Activated CD8-positive, alpha-beta memory T cell treated with anti-CD3 and anti-CD28 coated beads, Interleukin-2, amount 10 ng/mL, durations not matched to agents 7 days and 5 days (primary cell): ENCODE measurements around the gene SLN. TPM values are rescaled to one million over a fixed set of nuclear protein-coding genes. Genes with fewer than 3 reads are reported as not detected.

Experiments
- ATAC-seq: fragments of 150-1000 bp; cut with Tn5 transposase; one replicate; pipeline ENCODE4 v1.10.0; 2021; ENCODE audit warnings: moderate library complexity
- CTCF ChIA-PET: fragments of 350-600 bp; sonication (Branson Sonifier 250); formaldehyde crosslinking; loops from one replicate; lab custom pipeline; 2021; ENCODE audit warnings: antibody characterized with exemption; lab: Charles Lee
- DNase-seq: peaks from one replicate; pipeline ENCODE4 v3.0.0-alpha.2; 2020
- H3K27ac Mint-ChIP-seq: one replicate; pipeline ENCODE4 v1.8.0; 2021; ENCODE audit warnings: mild to moderate bottlenecking, mixed read lengths
- H3K27me3 Mint-ChIP-seq: one replicate; pipeline ENCODE4 v1.8.0; 2021; ENCODE audit warnings: mixed read lengths
- H3K36me3 Mint-ChIP-seq: one replicate; pipeline ENCODE4 v1.8.0; 2021; ENCODE audit warnings: mild to moderate bottlenecking, mixed read lengths
- H3K4me1 Mint-ChIP-seq: one replicate; pipeline ENCODE4 v1.8.0; 2021; ENCODE audit warnings: mixed read lengths
- H3K4me3 Mint-ChIP-seq: one replicate; pipeline ENCODE4 v1.8.0; 2021; ENCODE audit warnings: mild to moderate bottlenecking, moderate library complexity, mixed read lengths
- H3K9me3 Mint-ChIP-seq: one replicate; pipeline ENCODE4 v1.8.0; 2022; ENCODE audit warnings: low read depth, mixed read lengths
- total RNA-seq, 2 experiments: library from RNA; stranded (reverse); gene quantifications; one replicate each; pipeline ENCODE4 v1.2.3, GENCODE V29; 2021

The SLN gene
- total RNA-seq, 2 experiments from 2014 or later = not detected

DNA sequence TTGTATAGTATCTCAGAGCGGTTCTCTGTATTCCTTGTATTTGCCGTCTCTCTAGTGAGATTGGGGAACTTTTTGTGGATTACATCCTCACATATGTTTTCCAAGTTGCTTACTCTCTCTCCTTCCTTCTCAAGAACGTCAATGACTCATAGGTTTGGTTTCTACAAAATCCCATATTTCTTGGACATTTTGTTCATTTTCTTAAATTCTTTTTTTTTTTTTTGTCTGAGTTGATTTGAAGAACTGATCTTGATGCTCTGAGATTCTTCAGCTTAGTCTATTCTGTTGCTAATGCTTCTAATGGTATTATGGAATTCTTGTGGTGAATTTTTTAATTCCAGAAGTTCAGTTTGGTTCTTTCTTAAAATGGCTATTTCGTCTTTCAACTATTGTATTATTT is 28.4 kb upstream of the SLN start:
- Mint-ChIP-seq H3K27ac (no peak overlapping the region), H3K9me3 (no peaks in the 10 kb centered on the region), H3K36me3 (no peaks in the 10 kb centered on the region), H3K27me3 (peaks cover 47% of the 10 kb centered on the region), H3K4me1 (no peaks in the 10 kb centered on the region), H3K4me3 (no peak overlapping the region)
- CTCF ChIA-PET = interaction anchor here (0.6 to 2.8 kb wide), 9 partner anchors 16 to 469 kb away, joined by 3 to 14 read pairs (median 3); partner anchors contain the start of gene ALKBH8
- DNase-seq (no peak), ATAC-seq (no peak)

DNA sequence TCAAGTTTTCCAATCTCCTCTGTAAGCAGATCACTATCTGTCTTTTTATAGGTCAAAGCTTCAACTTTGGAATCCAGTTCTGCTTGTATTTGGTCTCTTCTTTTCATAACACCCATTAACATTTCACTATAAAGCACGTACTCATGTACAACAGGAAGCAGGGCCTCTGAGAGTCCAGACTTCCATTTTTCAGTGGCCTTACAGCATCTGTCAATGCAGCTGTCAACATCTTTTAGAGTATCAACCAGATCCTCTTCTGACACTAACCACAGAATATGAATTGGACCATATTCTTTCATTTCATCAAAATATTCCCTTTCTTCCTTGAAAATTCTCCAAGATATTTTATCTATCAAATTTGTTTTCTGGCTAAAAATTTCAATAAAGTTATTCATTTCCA is 24.7 kb upstream of the SLN start:
- H3K36me3 Mint-ChIP-seq = no peaks in the 10 kb centered on the region

GRCh38 chr11:107733518-107733917 is 21.7 kb upstream of the SLN start:
- ATAC-seq (no peak), DNase-seq (no peak)
- Mint-ChIP-seq H3K4me3 (no peak overlapping the region), H3K36me3 (no peaks in the 10 kb centered on the region), H3K4me1 (no peaks in the 10 kb centered on the region), H3K9me3 (no peaks in the 10 kb centered on the region), H3K27me3 (peaks cover 44% of the 10 kb centered on the region), H3K27ac (no peak overlapping the region)
- CTCF ChIA-PET = no interaction called here

More for the DNA sequence above, 24.7 kb upstream of the SLN start:
- DNase-seq (no peak), ATAC-seq (no peak)
- Mint-ChIP-seq H3K27me3 (peaks cover 59% of the 10 kb centered on the region), H3K4me3 (no peak overlapping the region), H3K27ac (no peak overlapping the region), H3K4me1 (no peaks in the 10 kb centered on the region), H3K9me3 (no peaks in the 10 kb centered on the region)
- CTCF ChIA-PET = no interaction called here

- no peaks in the 10 kb centered on the region for H3K4me1 Mint-ChIP-seq
- no peak for ATAC-seq
- peaks cover 43% of the 10 kb centered on the region for H3K27me3 Mint-ChIP-seq
- H3K9me3 Mint-ChIP-seq = no peaks in the 10 kb centered on the region
- CTCF ChIA-PET = interaction anchor here (1.2 kb wide), 1 partner anchor 9 kb away, joined by 3 read pairs; no protein-coding TSS in a partner anchor
- no peak for DNase-seq
- H3K27ac Mint-ChIP-seq = no peak overlapping the region
- no peaks in the 10 kb centered on the region for H3K36me3 Mint-ChIP-seq
- H3K4me3 Mint-ChIP-seq = no peak overlapping the region
Measured at GRCh38 chr11:107732689-107733051, 20.8 kb upstream of the SLN start.

- CTCF ChIA-PET = interaction anchor here (1.2 kb wide), 1 partner anchor 9 kb away, joined by 3 read pairs; no protein-coding TSS in a partner anchor
- DNase-seq = no peak
- Mint-ChIP-seq H3K9me3 (no peaks in the 10 kb centered on the region), H3K27ac (no peak overlapping the region), H3K4me3 (no peak overlapping the region), H3K36me3 (no peaks in the 10 kb centered on the region), H3K27me3 (peaks cover 47% of the 10 kb centered on the region), H3K4me1 (no peaks in the 10 kb centered on the region)
- ATAC-seq = no peak
Measured at GRCh38 chr11:107731941-107732688, 20.3 kb upstream of the SLN start.

- Mint-ChIP-seq H3K27ac (no peak overlapping the region), H3K4me1 (no peaks in the 10 kb centered on the region), H3K9me3 (no peaks in the 10 kb centered on the region), H3K27me3 (peaks cover 27% of the 10 kb centered on the region), H3K4me3 (no peak overlapping the region), H3K36me3 (no peaks in the 10 kb centered on the region)
- CTCF ChIA-PET = no interaction called here
- DNase-seq = no peak
- no peak for ATAC-seq
Measured at GRCh38 chr11:107722662-107723061, 10.8 kb upstream of the SLN start.

GRCh38 chr11:107721207-107721606 is 9.4 kb upstream of the SLN start:
- DNase-seq (no peak), ATAC-seq (no peak)
- no peak overlapping the region for H3K27ac Mint-ChIP-seq
- no peaks in the 10 kb centered on the region for H3K36me3 Mint-ChIP-seq
- no peaks in the 10 kb centered on the region for H3K4me1 Mint-ChIP-seq
- H3K4me3 Mint-ChIP-seq = no peak overlapping the region
- H3K9me3 Mint-ChIP-seq = no peaks in the 10 kb centered on the region
- peaks cover 18% of the 10 kb centered on the region for H3K27me3 Mint-ChIP-seq
- CTCF ChIA-PET = no interaction called here

DNA sequence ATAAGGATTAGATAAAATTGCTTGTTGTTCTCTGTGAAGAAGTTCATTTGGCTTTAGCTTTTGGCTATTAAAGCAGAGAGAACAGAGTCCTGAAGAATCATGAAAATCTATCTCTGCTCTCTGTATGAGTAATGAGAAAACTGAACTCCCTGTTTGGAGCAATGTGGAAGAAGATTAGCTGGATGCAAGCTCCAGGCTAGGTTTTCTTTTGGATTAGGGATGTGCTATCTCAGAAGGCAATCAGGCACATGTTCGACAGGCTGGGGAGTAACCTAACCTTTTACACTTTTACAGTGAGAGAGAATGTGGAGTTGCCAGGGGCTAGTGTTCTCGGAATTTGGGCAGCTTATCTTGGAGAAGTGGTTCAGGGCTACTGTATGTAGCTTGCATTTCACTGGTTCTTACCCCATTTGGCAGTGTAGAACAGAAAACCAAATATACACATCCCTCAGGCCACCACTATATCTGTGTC is 8.5 kb upstream of the SLN start:
- ATAC-seq (no peak), DNase-seq (no peak)
- H3K27ac Mint-ChIP-seq = no peak overlapping the region
- H3K4me1 Mint-ChIP-seq = no peaks in the 10 kb centered on the region
- no peaks in the 10 kb centered on the region for H3K9me3 Mint-ChIP-seq
- H3K4me3 Mint-ChIP-seq = no peak overlapping the region
- no peaks in the 10 kb centered on the region for H3K36me3 Mint-ChIP-seq
- peaks cover 18% of the 10 kb centered on the region for H3K27me3 Mint-ChIP-seq
- CTCF ChIA-PET = no interaction called here

GRCh38 chr11:107719557-107720302 is 7.9 kb upstream of the SLN start:
- CTCF ChIA-PET = no interaction called here
- no peaks in the 10 kb centered on the region for H3K36me3 Mint-ChIP-seq
- H3K4me3 Mint-ChIP-seq = no peak overlapping the region
- peaks cover 18% of the 10 kb centered on the region for H3K27me3 Mint-ChIP-seq
- no peaks in the 10 kb centered on the region for H3K4me1 Mint-ChIP-seq
- DNase-seq (no peak), ATAC-seq (no peak)
- H3K27ac Mint-ChIP-seq = no peak overlapping the region
- H3K9me3 Mint-ChIP-seq = no peaks in the 10 kb centered on the region

GRCh38 chr11:107719073-107719472 is 7.2 kb upstream of the SLN start:
- H3K36me3 Mint-ChIP-seq = no peaks in the 10 kb centered on the region
- H3K4me1 Mint-ChIP-seq = no peaks in the 10 kb centered on the region
- H3K27me3 Mint-ChIP-seq = peaks cover 16% of the 10 kb centered on the region
- no peak overlapping the region for H3K27ac Mint-ChIP-seq
- no peaks in the 10 kb centered on the region for H3K9me3 Mint-ChIP-seq
- DNase-seq = no peak
- no peak overlapping the region for H3K4me3 Mint-ChIP-seq
- no peak for ATAC-seq
- CTCF ChIA-PET = no interaction called here

- H3K36me3 Mint-ChIP-seq = no peaks in the 10 kb centered on the region
Measured at GRCh38 chr11:107716884-107717532, 5.2 kb upstream of the SLN start.

GRCh38 chr11:107713009-107713408 is 1.2 kb upstream of the SLN start:
- Mint-ChIP-seq H3K27me3 (peaks cover 42% of the 10 kb centered on the region), H3K9me3 (no peaks in the 10 kb centered on the region), H3K36me3 (no peaks in the 10 kb centered on the region), H3K4me3 (no peak overlapping the region), H3K27ac (no peak overlapping the region), H3K4me1 (no peaks in the 10 kb centered on the region)
- DNase-seq (no peak), ATAC-seq (no peak)
- CTCF ChIA-PET = no interaction called here

More at GRCh38 chr11:107716884-107717532, 5.2 kb upstream of the SLN start:
- H3K27ac Mint-ChIP-seq = no peak overlapping the region
- CTCF ChIA-PET = interaction anchor here (0.7 kb wide), 1 partner anchor 141 kb away, joined by 3 read pairs; no protein-coding TSS in a partner anchor
- H3K4me1 Mint-ChIP-seq = no peaks in the 10 kb centered on the region
- DNase-seq (no peak), ATAC-seq (no peak)
- H3K9me3 Mint-ChIP-seq = no peaks in the 10 kb centered on the region
- peaks cover 17% of the 10 kb centered on the region for H3K27me3 Mint-ChIP-seq
- H3K4me3 Mint-ChIP-seq = no peak overlapping the region

DNA sequence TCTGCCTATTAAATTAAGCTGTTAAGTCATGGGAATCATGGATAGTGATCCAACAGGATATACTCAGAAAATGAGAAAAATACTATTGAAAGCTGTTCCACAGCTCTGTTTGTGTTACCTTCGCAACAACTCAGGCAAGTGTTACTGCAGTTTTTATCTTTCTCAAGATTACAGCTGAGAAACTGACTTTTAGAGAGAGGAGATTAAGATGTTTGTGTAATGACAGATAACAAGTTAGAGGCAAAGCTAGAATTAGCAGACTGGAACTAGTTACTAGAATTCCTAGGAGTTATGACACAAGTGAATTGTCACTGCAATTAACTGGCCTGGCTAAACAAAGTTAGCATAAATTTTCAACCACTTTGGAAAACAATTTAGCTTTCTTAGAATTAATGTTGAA is 1.6 kb downstream of the SLN start:
- no peaks in the 10 kb centered on the region for H3K4me1 Mint-ChIP-seq
- ATAC-seq (no peak), DNase-seq (no peak)
- H3K27ac Mint-ChIP-seq = no peak overlapping the region
- H3K9me3 Mint-ChIP-seq = no peaks in the 10 kb centered on the region
- no peak overlapping the region for H3K4me3 Mint-ChIP-seq
- H3K27me3 Mint-ChIP-seq = peaks cover 48% of the 10 kb centered on the region
- CTCF ChIA-PET = no interaction called here
- H3K36me3 Mint-ChIP-seq = no peaks in the 10 kb centered on the region
